H4 (cell line): ENCODE measurements around the gene C1QC. TPM values are rescaled to one million over a fixed set of nuclear protein-coding genes. Genes with fewer than 3 reads are reported as not detected.

Source experiments
- DNase-seq: peaks from one replicate; pipeline ENCODE4 v3.0.0-alpha.2; 2015; ENCODE audit warnings: low spot score
- total RNA-seq: library from RNA; depleted of rRNA; stranded (reverse); fragments of >200 nt; shearing (Covaris generic); gene quantifications from 2 replicates; pipeline ENCODE4 v1.2.3, GENCODE V29; 2014; rRNA removed

C1QC gene
- total RNA-seq, 1 experiment from 2014 or later = not detected

GRCh38 chr1:22680726-22681125 is 37.3 kb downstream of the C1QC start:
- DNase-seq = no peak

DNA sequence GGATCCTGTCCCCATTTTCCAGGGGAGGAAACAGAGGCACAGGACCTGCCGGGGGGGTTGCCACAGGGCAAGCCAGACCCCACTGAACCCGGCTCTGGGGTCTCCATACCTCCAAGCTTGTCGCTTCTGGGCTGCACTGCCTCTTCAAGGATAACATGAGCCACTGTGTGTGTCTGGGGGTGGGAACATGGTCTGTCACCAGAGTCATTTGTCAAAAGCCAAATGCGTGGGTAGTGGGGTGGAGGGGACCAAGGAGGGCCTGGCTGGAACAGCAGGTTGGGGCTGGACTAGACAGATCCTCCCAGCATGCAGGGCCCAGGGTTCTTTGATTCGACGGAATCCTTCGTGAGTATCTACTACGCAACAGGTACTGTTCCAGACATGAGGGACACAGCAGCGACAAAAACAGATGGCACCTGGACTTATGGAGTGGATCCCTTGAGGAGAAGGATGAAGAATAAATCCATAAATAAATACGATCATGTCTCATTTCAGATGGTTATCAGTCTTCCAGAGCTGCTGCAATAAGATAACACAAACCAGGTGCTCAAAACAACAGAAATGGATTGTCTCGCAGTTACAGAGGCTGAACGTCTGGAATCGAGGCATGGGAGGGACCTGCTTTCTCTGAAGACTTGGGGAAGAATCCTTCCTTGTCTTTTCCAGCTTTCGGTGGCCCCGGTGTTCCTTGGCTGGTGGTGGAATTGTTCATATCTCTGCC is 38.3 kb downstream of the C1QC start:
- DNase-seq = no peak

DNA sequence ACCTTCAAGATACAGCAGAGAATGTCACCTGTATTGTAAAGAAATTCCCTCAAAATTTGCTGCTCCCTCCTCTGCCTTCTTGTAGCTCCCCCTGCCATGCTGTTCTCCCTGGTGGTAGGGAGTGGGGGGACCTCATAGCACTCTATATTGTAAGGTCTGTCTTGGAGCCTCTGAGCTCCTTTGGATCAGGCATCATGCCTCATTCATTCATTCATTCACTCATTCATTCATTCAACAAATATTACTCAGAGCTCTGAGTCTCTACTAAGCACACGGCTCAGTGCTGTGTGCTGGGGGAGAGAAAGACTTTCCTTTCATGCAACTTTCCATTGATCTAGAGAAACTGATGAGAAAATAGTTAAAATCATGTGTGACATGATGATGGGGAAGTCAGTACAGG is 40.1 kb downstream of the C1QC start:
- DNase-seq = no peak

- no peak for DNase-seq
These were observed 42.2 kb downstream of the C1QC start for GRCh38 chr1:22685591-22686059.

GRCh38 chr1:22687191-22687590 is 43.8 kb downstream of the C1QC start:
- no peak for DNase-seq

- no peak for DNase-seq
These were observed 45.0 kb downstream of the C1QC start for GRCh38 chr1:22688466-22688865.

DNA sequence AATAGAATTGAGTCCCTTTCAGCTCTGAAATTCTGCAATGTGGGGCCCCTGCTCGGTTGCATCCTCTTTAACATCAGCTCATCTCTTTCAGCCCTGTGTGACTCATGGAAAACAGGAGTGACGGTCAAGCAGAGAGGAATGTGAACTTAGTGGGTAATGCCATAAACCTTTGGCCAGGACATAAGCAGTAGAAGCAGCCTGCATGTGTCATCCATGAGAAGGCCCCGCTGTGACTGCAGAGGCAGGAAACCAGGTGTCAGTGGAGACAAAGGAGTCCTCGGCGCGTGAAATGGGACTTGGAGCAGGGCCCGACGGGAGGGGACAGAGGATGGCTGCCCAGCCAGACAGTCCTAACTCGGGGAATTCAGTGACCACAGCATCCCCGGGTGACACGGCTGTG is 46.1 kb downstream of the C1QC start:
- peak; percentile 62 for DNase-seq

DNA sequence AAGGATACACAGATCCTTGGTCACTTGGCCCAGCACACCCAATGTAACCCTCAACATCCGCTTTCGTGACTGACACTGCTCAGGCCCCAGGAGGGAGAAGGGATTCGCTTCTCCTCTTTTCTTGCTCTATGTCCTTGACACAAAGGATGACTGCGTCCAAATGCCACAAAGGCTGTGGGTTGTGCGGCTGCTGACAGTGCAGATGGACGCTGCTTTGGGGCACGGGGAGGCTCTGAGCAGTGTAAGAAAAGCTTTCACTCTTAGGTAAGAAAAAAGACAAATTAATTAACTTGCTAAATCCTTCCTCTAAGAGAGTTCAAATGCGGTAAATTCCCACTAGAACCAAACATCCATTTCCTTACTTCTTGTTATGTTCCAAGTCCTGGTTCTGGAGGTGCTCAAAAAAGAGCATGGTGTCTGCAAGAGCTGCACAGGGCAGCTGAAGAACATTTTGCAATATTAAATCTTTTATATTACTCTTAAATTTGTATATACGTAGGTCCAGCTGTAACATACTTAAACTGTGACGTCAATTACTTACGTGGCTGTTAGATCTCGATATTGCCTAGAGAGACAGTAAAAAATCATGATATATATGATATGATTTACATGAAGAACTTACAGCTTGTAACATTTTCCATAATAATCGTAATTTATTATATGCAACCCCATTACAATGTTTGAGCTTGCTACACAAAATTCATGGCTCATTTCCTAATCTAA is 47.8 kb downstream of the C1QC start:
- DNase-seq = no peak

- DNase-seq = no peak
These were observed 50.7 kb downstream of the C1QC start for GRCh38 chr1:22694172-22694571.

GRCh38 chr1:22696610-22697009 is 53.2 kb downstream of the C1QC start:
- no peak for DNase-seq

Other genes with a start within 250 kb of the C1QC start
- gene ZBTB40, start 191.8 kb upstream of the C1QC start, total RNA-seq = 12.1 and 14.0 TPM in 2 replicates
- 0.31 and 1.6 TPM in 2 replicates for gene EPHA8, start 80.1 kb upstream of the C1QC start, total RNA-seq
- gene C1QA, start 7.0 kb upstream of the C1QC start, total RNA-seq = not detected in 2 replicates
- not detected in 2 replicates for gene C1QB, start 9.6 kb downstream of the C1QC start, total RNA-seq
- gene EPHB2, start 67.2 kb downstream of the C1QC start, total RNA-seq = 55.5 and 70.9 TPM in 2 replicates